Suppressor macrophage (primary cell): ENCODE results near the gene CNTN5.

Experiments
- DNase-seq, 4 experiments: peaks; one replicate each; pipeline ENCODE4 v3.0.0-alpha.2; 2020 to 2022

The CNTN5 gene

GRCh38 chr11:99410636-99411035 is 389.9 kb downstream of the CNTN5 start:
- DNase-seq, result no peak

- no peak for DNase-seq
These were observed 398.4 kb downstream of the CNTN5 start for GRCh38 chr11:99418927-99419720.

- DNase-seq, result no peak
These were observed 399.2 kb downstream of the CNTN5 start for GRCh38 chr11:99419991-99420390.

GRCh38 chr11:99422581-99423427 is 402.1 kb downstream of the CNTN5 start:
- no peak for DNase-seq

- DNase-seq, result no peak
These were observed 402.8 kb downstream of the CNTN5 start for GRCh38 chr11:99423428-99423983.

- no peak for DNase-seq
These were observed 403.8 kb downstream of the CNTN5 start for GRCh38 chr11:99424313-99425084.

- DNase-seq, result no peak
These were observed 404.8 kb downstream of the CNTN5 start for GRCh38 chr11:99425596-99425995.

GRCh38 chr11:99432677-99433076 is 411.9 kb downstream of the CNTN5 start:
- DNase-seq, result no peak

- no peak for DNase-seq
These were observed 422.5 kb downstream of the CNTN5 start for GRCh38 chr11:99443276-99443675.

- DNase-seq, result no peak
These were observed 425.7 kb downstream of the CNTN5 start for GRCh38 chr11:99446400-99446799.

GRCh38 chr11:99449345-99449744 is 428.6 kb downstream of the CNTN5 start:
- no peak for DNase-seq

GRCh38 chr11:99452075-99452474 is 431.3 kb downstream of the CNTN5 start:
- no peak for DNase-seq

- DNase-seq, result no peak
These were observed 441.2 kb downstream of the CNTN5 start for GRCh38 chr11:99461913-99462312.

- DNase-seq, result no peak
These were observed 444.2 kb downstream of the CNTN5 start for GRCh38 chr11:99464985-99465384.

GRCh38 chr11:99489581-99489980 is 468.8 kb downstream of the CNTN5 start:
- no peak for DNase-seq

GRCh38 chr11:99494065-99494464 is 473.3 kb downstream of the CNTN5 start:
- DNase-seq, result no peak

GRCh38 chr11:99501655-99502054 is 480.9 kb downstream of the CNTN5 start:
- no peak for DNase-seq

- no peak for DNase-seq
These were observed 484.6 kb downstream of the CNTN5 start for GRCh38 chr11:99505316-99505715.

- no peak for DNase-seq
These were observed 485.1 kb downstream of the CNTN5 start for GRCh38 chr11:99505831-99506230.

- DNase-seq, result no peak
These were observed 489.1 kb downstream of the CNTN5 start for GRCh38 chr11:99509863-99510262.

GRCh38 chr11:99513368-99513767 is 492.6 kb downstream of the CNTN5 start:
- DNase-seq, result no peak

GRCh38 chr11:99519095-99519494 is 498.3 kb downstream of the CNTN5 start:
- DNase-seq, result no peak
